H1 (cell line): ENCODE measurements around the gene SUSD6. TPM values are rescaled to one million over a fixed set of nuclear protein-coding genes. Genes with fewer than 3 reads are reported as not detected.

Experiments used
- CTCF ChIA-PET: fragments of 300-600 bp; sonication (Branson Sonifier 250); formaldehyde crosslinking; loops from one replicate; lab custom pipeline; 2021; ENCODE audit not compliant: partially characterized antibody; lab: Charles Lee
- POLR2A ChIA-PET: fragments of 300-600 bp; sonication (Branson Sonifier 250); formaldehyde crosslinking; loops from one replicate; lab custom pipeline; 2021; ENCODE audit warnings: inconsistent platforms; ENCODE audit not compliant: partially characterized antibody; lab: Charles Lee
- DNase-seq, 2 experiments: peaks; one replicate each; pipeline versions ENCODE4 v3.0.0 to v3.0.0-alpha.2; 2010 to 2022; ENCODE audit warnings: low spot score in 2 of 2, low read depth in 1 of 2, mixed read lengths in 1 of 2
- FAIRE-seq: peaks from 2 replicates; lab custom pipeline; 2011; peaks lifted over from hg19 to GRCh38; lab: Jason Lieb, UNC
- H2AFZ ChIP-seq: 2 replicates; pipeline ENCODE4 v1.8.1; 2012; ENCODE audit warnings: low read length, inconsistent platforms
- H2AK5ac ChIP-seq: 2 replicates; pipeline ENCODE4 v1.6.1; 2013; ENCODE audit warnings: low read depth, low read length
- H2BK120ac ChIP-seq: replicated peaks from 2 replicates; pipeline ENCODE3; 2013; ENCODE audit warnings: low read depth, low read length, inconsistent platforms
- H2BK12ac ChIP-seq: 2 replicates; pipeline ENCODE4 v1.6.1; 2013; ENCODE audit warnings: low read depth, low read length
- H2BK15ac ChIP-seq: 2 replicates; pipeline ENCODE4 v1.6.1; 2013; ENCODE audit warnings: low read length
- H2BK20ac ChIP-seq: 2 replicates; pipeline ENCODE4 v1.6.1; 2013; ENCODE audit warnings: low read length
- H2BK5ac ChIP-seq: 2 replicates; pipeline ENCODE4 v1.6.1; 2013; ENCODE audit warnings: low read depth, low read length
- H3K14ac ChIP-seq: 2 replicates; pipeline ENCODE4 v1.6.1; 2013; ENCODE audit warnings: inconsistent platforms; ENCODE audit not compliant: insufficient read length
- H3K18ac ChIP-seq: 2 replicates; pipeline ENCODE4 v1.6.1; 2013; ENCODE audit warnings: low read length; ENCODE audit errors: extremely low read depth
- H3K23ac ChIP-seq: 2 replicates; pipeline ENCODE4 v1.6.1; 2013; ENCODE audit warnings: inconsistent platforms; ENCODE audit not compliant: insufficient read length
- H3K23me2 ChIP-seq: 2 replicates; pipeline ENCODE4 v1.6.1; 2013; ENCODE audit warnings: low read depth, low read length
- H3K27ac ChIP-seq: 2 replicates; pipeline ENCODE4 v1.6.1; 2011; ENCODE audit warnings: low read depth, low read length, inconsistent platforms
- H3K27me3 ChIP-seq, 4 experiments: replicated peaks in 1 of 4; 1 replicate in 1 of 4; 2 replicates in 3 of 4; pipeline versions ENCODE4 v1.6.1 to v1.8.1; 2011 to 2013; ENCODE audit warnings: low read length in 3 of 4, mild to moderate bottlenecking in 3 of 4, inconsistent platforms in 2 of 4, mixed read lengths in 2 of 4, moderate library complexity in 1 of 4; ENCODE audit not compliant: control insufficient read depth in 3 of 4, insufficient read depth in 3 of 4; ENCODE audit errors: extremely low read depth in 1 of 4
- H3K36me3 ChIP-seq, 4 experiments: 2 replicates each; pipeline versions ENCODE4 v1.6.1 to v1.8.1; 2011 to 2013; ENCODE audit warnings: mild to moderate bottlenecking in 4 of 4, low read length in 3 of 4, moderate library complexity in 2 of 4, control low read depth in 1 of 4, inconsistent platforms in 1 of 4; ENCODE audit not compliant: insufficient read depth in 4 of 4, control insufficient read depth in 2 of 4
- H3K4ac ChIP-seq: replicated peaks from 2 replicates; pipeline ENCODE3; 2013; ENCODE audit warnings: low read length, low read depth, mixed read lengths, inconsistent platforms; ENCODE audit not compliant: insufficient read length
- H3K4me1 ChIP-seq, 4 experiments: replicated peaks in 1 of 4; 1 replicate in 1 of 4; 2 replicates in 3 of 4; pipeline versions ENCODE4 v1.6.1 to v1.8.1; 2011 to 2013; ENCODE audit warnings: low read length in 3 of 4, inconsistent platforms in 2 of 4, mixed read lengths in 1 of 4; ENCODE audit not compliant: insufficient read depth in 4 of 4, control insufficient read depth in 3 of 4
- H3K4me2 ChIP-seq, 2 experiments: 2 replicates each; pipeline versions ENCODE4 v1.6.1 to v1.8.1; 2011 to 2013; ENCODE audit warnings: low read depth in 2 of 2, low read length in 2 of 2, control low read depth in 1 of 2, inconsistent platforms in 1 of 2, mild to moderate bottlenecking in 1 of 2; ENCODE audit not compliant: insufficient read depth in 1 of 2
- H3K4me3 ChIP-seq, 4 experiments: fragments of 200-600, 300-600 bp in 1 of 4; sonication (generic), shearing (Covaris generic), sonication (Bioruptor Twin) in 1 of 4; 2 replicates each; pipeline versions ENCODE4 v1.5.1 to v1.8.1; 2011 to 2016; ENCODE audit warnings: low read length in 4 of 4, low read depth in 3 of 4, control low read depth in 2 of 4, inconsistent platforms in 2 of 4, mild to moderate bottlenecking in 2 of 4, mixed read lengths in 1 of 4, moderate library complexity in 1 of 4; ENCODE audit not compliant: insufficient read depth in 2 of 4; ENCODE audit errors: extremely low read depth in 1 of 4
- H3K56ac ChIP-seq: replicated peaks from 2 replicates; pipeline ENCODE3; 2013; ENCODE audit warnings: low read depth, mild to moderate bottlenecking, mixed read lengths, low read length, inconsistent platforms; ENCODE audit not compliant: insufficient read length
- H3K79me1 ChIP-seq: 2 replicates; pipeline ENCODE4 v1.6.1; 2013; ENCODE audit warnings: low read depth, low read length, control low read depth
- H3K79me2 ChIP-seq, 2 experiments: 2 replicates each; pipeline versions ENCODE4 v1.6.1 to v1.8.1; 2012 to 2013; ENCODE audit warnings: low read length in 2 of 2, mild to moderate bottlenecking in 2 of 2, inconsistent platforms in 1 of 2; ENCODE audit not compliant: insufficient read depth in 2 of 2, control insufficient read depth in 1 of 2
- H3K9ac ChIP-seq, 4 experiments: replicated peaks in 1 of 4; 1 replicate in 1 of 4; 2 replicates in 3 of 4; pipeline versions ENCODE4 v1.6.1 to v1.8.1; 2011 to 2013; ENCODE audit warnings: low read depth in 3 of 4, low read length in 3 of 4, control low read depth in 2 of 4, mild to moderate bottlenecking in 2 of 4, moderate library complexity in 2 of 4, inconsistent platforms in 1 of 4; ENCODE audit errors: extremely low read depth in 1 of 4
- H3K9me3 ChIP-seq, 2 experiments: 2 replicates each; pipeline versions ENCODE4 v1.6.1 to v1.8.1; 2012 to 2013; ENCODE audit warnings: mild to moderate bottlenecking in 2 of 2, moderate library complexity in 2 of 2, control low read depth in 1 of 2, inconsistent platforms in 1 of 2, low read depth in 1 of 2, low read length in 1 of 2, mixed read lengths in 1 of 2; ENCODE audit not compliant: insufficient read depth in 2 of 2
- H4K20me1 ChIP-seq, 2 experiments: replicated peaks in 1 of 2; 2 replicates each; pipeline versions ENCODE3 to v1.8.1; 2011 to 2013; ENCODE audit warnings: inconsistent platforms in 2 of 2, low read length in 2 of 2, mild to moderate bottlenecking in 1 of 2; ENCODE audit not compliant: insufficient read depth in 2 of 2, control insufficient read depth in 1 of 2
- H4K5ac ChIP-seq: 2 replicates; pipeline ENCODE4 v1.6.1; 2013; ENCODE audit warnings: low read length, low read depth, mixed read lengths, inconsistent platforms; ENCODE audit not compliant: insufficient read length
- H4K8ac ChIP-seq: 2 replicates; pipeline ENCODE4 v1.8.0; 2013; ENCODE audit warnings: mild to moderate bottlenecking, moderate library complexity, low read length, inconsistent platforms; ENCODE audit not compliant: insufficient read depth; ENCODE audit errors: extremely low read depth
- H4K91ac ChIP-seq: replicated peaks from 2 replicates; pipeline ENCODE3; 2013; ENCODE audit warnings: low read length, mixed read lengths, inconsistent platforms; ENCODE audit not compliant: insufficient read length
- BACH1 ChIP-seq: IDR thresholded peaks from 2 replicates; pipeline ENCODE4 v1.6.1; 2012; ENCODE audit warnings: low read length, improper control_type of control experiment
- EZH2 ChIP-seq: fragments of 200-600 bp; sonication (generic); IDR thresholded peaks from 2 replicates; pipeline ENCODE4 v1.7.1; 2012; ENCODE audit warnings: low read depth, mild to moderate bottlenecking, moderate library complexity, low read length, inconsistent platforms; ENCODE audit not compliant: severe bottlenecking
- KDM1A ChIP-seq: fragments of 200-600, 300-600 bp; sonication (generic); IDR thresholded peaks from 2 replicates; pipeline ENCODE4 v1.7.1; 2016; ENCODE audit warnings: mild to moderate bottlenecking, low read length, borderline replicate concordance
- RAD21 ChIP-seq, 2 experiments: IDR thresholded peaks in 1 of 2; conservative IDR thresholded peaks in 1 of 2; 2 replicates each; pipeline ENCODE4 v1.6.1; 2011; ENCODE audit warnings: low read depth in 2 of 2, low read length in 2 of 2, improper control_type of control experiment in 1 of 2, inconsistent platforms in 1 of 2, mild to moderate bottlenecking in 1 of 2, moderate library complexity in 1 of 2
- SP2 ChIP-seq: IDR thresholded peaks from 2 replicates; pipeline ENCODE4 v1.6.1; 2012; ENCODE audit warnings: mild to moderate bottlenecking, low read length, inconsistent platforms
- SP4 ChIP-seq: IDR thresholded peaks from 2 replicates; pipeline ENCODE4 v1.6.1; 2012; ENCODE audit warnings: low read length, inconsistent platforms
- TAF7 ChIP-seq: optimal IDR thresholded peaks from 2 replicates; pipeline ENCODE3; 2011; ENCODE audit warnings: low read depth, mild to moderate bottlenecking, inconsistent platforms, low read length, moderate library complexity, borderline replicate concordance
- TBP ChIP-seq: IDR thresholded peaks from 2 replicates; pipeline ENCODE4 v1.6.1; 2011; ENCODE audit warnings: low read depth, low read length, improper control_type of control experiment
- WGBS, 2 experiments: shearing (Covaris generic) in 1 of 2; methylation state at CpG; one replicate each; pipeline versions ENCODE4 v1.1.6 to v1.1.7; 2013 to 2015; ENCODE audit warnings: low lambda C conversion rate in 2 of 2, mixed read lengths in 2 of 2, inconsistent platforms in 1 of 2, low coverage in 1 of 2, missing lambda C conversion rate in 1 of 2; ENCODE audit not compliant: insufficient replicate concordance in 2 of 2, insufficient coverage in 1 of 2, insufficient read length in 1 of 2; ENCODE audit errors: extremely low coverage in 1 of 2, missing lambda C conversion rate in 1 of 2; 5-methylcytosine and 5-hydroxymethylcytosine counted together
- polyA plus RNA-seq, 7 experiments: library from polyadenylated mRNA; depleted of rRNA in 3 of 7; stranded (reverse) in 5 of 7; unstranded in 2 of 7; fragments of >200 nt in 5 of 7; fragments of 200-250 nt in 2 of 7; gene quantifications; 1 replicate in 5 of 7; 2 replicates in 1 of 7; 4 replicates in 1 of 7; pipeline versions ENCODE4 v1.2.1 to v1.2.3, GENCODE V29; 2011 to 2013; ENCODE audit warnings: missing spikeins in 2 of 7, mixed read lengths in 2 of 7
- total RNA-seq: library from RNA; stranded (reverse); fragmentation: NEBNext Ultra II Directional; extraction: Animal tissue kit (Norgen Biotek cat#: 25700); gene quantifications from 2 replicates; pipeline ENCODE4 v1.2.1, GENCODE V29; 2021

SUSD6 gene
- total and polyA plus RNA-seq, 2 of the 8 experiments (the other 6 are each of a cell fraction or from before 2014, with no cell fraction given) = 3.0 to 3.8 TPM

- Histone ChIP-seq H3K4ac (no peak overlapping the region), H3K14ac (no peak overlapping the region), H3K9me3 (no peaks in the 10 kb centered on the region), H2BK12ac (no peak overlapping the region), H4K20me1 (no peaks in the 10 kb centered on the region), H2AFZ (no peak overlapping the region), H3K56ac (no peak overlapping the region), H3K4me2 (no peak overlapping the region), H2BK15ac (no peak overlapping the region), H3K18ac (no peak overlapping the region), H4K91ac (no peak overlapping the region), H3K27me3 (no peaks in the 10 kb centered on the region), H2BK20ac (no peak overlapping the region), H3K4me3 (no peak overlapping the region), H4K8ac (no peak overlapping the region), H2AK5ac (no peak overlapping the region), H3K9ac (no peak overlapping the region), H3K79me1 (no peaks in the 10 kb centered on the region), H2BK120ac (no peak overlapping the region), H3K27ac (no peak overlapping the region), H3K23ac (no peak overlapping the region), H2BK5ac (no peak overlapping the region), H3K4me1 (peaks cover 3 to 7% (median 6%) of the 10 kb centered on the region in 4 experiments; a peak in 4 of 7 replicates), H3K36me3 (no peaks in the 10 kb centered on the region), H3K23me2 (no peaks in the 10 kb centered on the region), H4K5ac (no peak overlapping the region), H3K79me2 (no peaks in the 10 kb centered on the region)
- POLR2A ChIA-PET = interaction anchor here (0.9 to 1.3 kb wide), 2 partner anchors 10 to 89 kb away, joined by 3 read pairs; partner anchors contain the start of gene SUSD6
- WGBS, 2 experiments = 81% methylated on average over 4 of the region's 4 CpGs; no CpG with 5 or more reads in 1 of the 2 experiments
- FAIRE-seq (no peak), DNase-seq (no peak)
- CTCF ChIA-PET = interaction anchor here (0.6 to 2.2 kb wide), 12 partner anchors 9 to 126 kb away, joined by 3 to 11 read pairs (median 4); partner anchors contain the start of gene CCDC177
- no peak for TF ChIP-seq TBP
- TF ChIP-seq KDM1A = no peak
- TF ChIP-seq EZH2 = no peak
- TF ChIP-seq BACH1 = no peak
- TF ChIP-seq SP2 = no peak
- no peak for TF ChIP-seq RAD21 (IDR thresholded peaks at IDR 0.05 in 1 of 2, conservative IDR thresholded peaks at IDR 0.05 in 1 of 2; ENCODE audit: low read depth in 2 of 2, low read length in 2 of 2)
- TF ChIP-seq TAF7 = no peak
- no peak for TF ChIP-seq SP4
Observed at GRCh38 chr14:69701291-69701690, 89.9 kb downstream of the SUSD6 start.
